Pulmonary artery endothelial cell (primary cell): ENCODE results near the gene ATG7. TPM values are rescaled to one million over a fixed set of nuclear protein-coding genes. Genes with fewer than 3 reads are reported as not detected.

Source experiments
- DNase-seq: peaks from one replicate; pipeline ENCODE4 v3.0.0-alpha.2; 2011; ENCODE audit warnings: low read depth, low spot score
- total RNA-seq: library from RNA; depleted of rRNA; stranded (reverse); fragments of >200 nt; gene quantifications from 2 replicates; pipeline ENCODE4 v1.2.3, GENCODE V29; 2014

Gene ATG7
- total RNA-seq, 1 donor from 2014 or later = 52.4 TPM

DNA sequence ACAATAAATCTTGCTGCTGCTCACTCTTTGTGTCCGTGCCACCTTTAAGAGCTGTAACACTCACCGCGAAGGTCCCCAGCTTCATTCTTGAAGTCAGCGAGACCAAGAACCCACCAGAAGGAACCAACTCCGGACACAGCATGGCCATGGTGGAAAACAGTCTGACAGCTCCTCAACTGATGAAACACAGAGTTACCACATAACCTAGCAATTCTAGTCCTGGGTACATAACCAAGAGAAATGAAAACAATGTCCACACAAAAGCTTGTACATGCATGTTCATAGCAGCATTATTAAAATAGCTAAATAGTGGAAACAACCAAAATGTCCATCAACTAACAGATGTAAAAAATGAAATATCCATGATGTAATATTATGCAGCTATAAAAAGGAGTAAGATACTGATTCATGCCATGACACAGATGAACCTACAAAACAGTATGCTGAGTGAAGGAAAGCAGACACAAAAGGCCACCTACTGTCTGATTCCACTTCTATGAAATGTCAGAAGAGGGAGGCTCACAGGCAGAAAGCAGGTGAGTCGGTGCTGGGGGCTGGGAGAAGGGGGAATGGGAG is 334.8 kb downstream of the ATG7 start:
- DNase-seq = no peak

Other genes with a start within 250 kb of the ATG7 start
- gene HRH1, start 117.9 kb upstream of the ATG7 start, total RNA-seq = 14.6 and 26.5 TPM in 2 replicates